Adipocyte (in vitro differentiated cells): ENCODE results near the gene TENT5C.

Experiments used
- DNase-seq: peaks from one replicate; pipeline ENCODE4 v3.0.0-alpha.2; 2015; ENCODE audit warnings: low read depth
- H3K27me3 ChIP-seq: replicated peaks from 2 replicates; pipeline ENCODE4 v1.7.0; 2013; ENCODE audit warnings: mild to moderate bottlenecking, low read length, moderate library complexity; ENCODE audit not compliant: control insufficient read depth, insufficient read depth
- H3K36me3 ChIP-seq: 2 replicates; pipeline ENCODE4 v1.7.0; 2013; ENCODE audit warnings: low read length, mild to moderate bottlenecking, moderate library complexity; ENCODE audit not compliant: control insufficient read depth, insufficient read depth, severe bottlenecking
- H3K4me1 ChIP-seq: 2 replicates; pipeline ENCODE4 v1.7.0; 2013; ENCODE audit warnings: mild to moderate bottlenecking, low read length, moderate library complexity; ENCODE audit not compliant: control insufficient read depth, insufficient read depth
- H3K4me3 ChIP-seq: 2 replicates; pipeline ENCODE4 v1.7.0; 2013; ENCODE audit warnings: mild to moderate bottlenecking, low read length, moderate library complexity
- H3K9ac ChIP-seq: 2 replicates; pipeline ENCODE4 v1.7.0; 2013; ENCODE audit warnings: mild to moderate bottlenecking, low read length, moderate library complexity
- H3K9me3 ChIP-seq: 2 replicates; pipeline ENCODE4 v1.7.0; 2013; ENCODE audit warnings: mild to moderate bottlenecking, low read length, moderate library complexity; ENCODE audit not compliant: control insufficient read depth

The TENT5C gene

DNA sequence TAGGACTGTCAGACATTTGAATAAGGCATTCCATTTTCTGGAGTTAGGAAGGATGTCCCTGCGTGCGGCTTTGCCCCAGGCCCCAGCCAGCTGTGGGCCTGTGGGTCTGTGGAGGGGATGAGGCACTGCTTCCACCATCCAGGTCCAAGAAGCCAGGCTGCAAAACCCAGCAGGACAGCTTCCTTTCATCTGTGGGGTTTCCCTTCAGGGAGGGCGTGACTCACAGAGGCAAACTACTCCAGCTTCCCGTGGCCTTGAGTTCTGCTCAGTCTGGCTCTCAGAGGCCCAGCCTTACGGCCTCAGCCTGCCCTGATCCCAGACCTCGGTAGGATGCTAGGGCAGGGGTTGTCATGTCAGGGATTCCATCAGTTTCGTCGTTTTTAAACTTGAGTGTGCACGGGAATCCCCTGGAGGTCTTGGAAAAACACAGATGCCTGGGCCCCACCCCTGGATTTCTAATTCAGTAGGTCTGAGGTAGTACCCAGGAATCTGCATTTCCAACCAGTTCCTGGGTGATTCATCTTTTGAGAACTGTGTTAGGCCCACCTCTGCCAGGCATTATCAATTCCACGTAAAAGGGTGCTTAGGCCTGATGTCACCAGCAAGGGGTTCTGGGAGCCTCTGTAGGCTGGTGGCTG lies 32.3 kb upstream of the TENT5C start:
- no peak for DNase-seq
- H3K27me3 ChIP-seq = peaks cover 5% of the 10 kb centered on the region
- H3K9ac ChIP-seq = no peak overlapping the region
- peaks cover 4% of the 10 kb centered on the region for H3K4me1 ChIP-seq
- H3K9me3 ChIP-seq = no peaks in the 10 kb centered on the region
- no peak overlapping the region for H3K4me3 ChIP-seq
- H3K36me3 ChIP-seq = no peaks in the 10 kb centered on the region

DNA sequence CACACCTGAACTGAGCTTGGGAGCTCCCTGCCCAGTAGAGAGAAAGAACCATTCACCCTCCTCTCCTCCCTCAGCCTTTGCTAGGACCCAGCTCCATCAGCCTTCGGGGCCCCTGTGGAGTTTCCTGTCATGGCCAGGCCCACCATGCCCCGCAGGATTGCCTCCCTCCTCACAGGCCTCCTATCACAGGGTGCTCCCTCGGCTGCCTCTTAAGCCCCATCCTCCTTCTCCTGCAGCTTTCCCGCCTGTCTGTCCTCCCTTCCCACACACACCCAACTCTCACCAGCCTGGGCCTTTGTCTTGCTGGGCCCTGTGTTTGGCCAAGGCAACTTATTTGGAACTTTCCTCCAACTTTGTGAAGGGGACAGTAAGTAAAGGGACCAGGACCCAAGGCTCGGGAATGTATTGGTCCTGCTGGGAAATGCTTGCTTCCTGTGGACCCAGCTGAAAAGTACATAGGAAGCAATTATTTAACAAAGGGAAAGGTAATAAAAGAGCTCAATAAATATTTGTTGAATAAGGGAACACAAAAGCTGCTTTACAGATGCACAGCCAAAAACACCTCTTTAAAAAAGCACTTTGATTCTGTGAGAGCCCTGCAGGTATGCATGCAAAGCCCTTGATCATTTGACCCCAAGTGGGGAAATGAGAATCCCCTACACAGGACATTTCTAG lies 31.6 kb upstream of the TENT5C start:
- no peaks in the 10 kb centered on the region for H3K9me3 ChIP-seq
- H3K4me1 ChIP-seq = peaks cover 4% of the 10 kb centered on the region
- H3K9ac ChIP-seq = no peak overlapping the region
- no peak overlapping the region for H3K4me3 ChIP-seq
- no peaks in the 10 kb centered on the region for H3K36me3 ChIP-seq
- DNase-seq = no peak
- H3K27me3 ChIP-seq = peaks cover 5% of the 10 kb centered on the region

DNA sequence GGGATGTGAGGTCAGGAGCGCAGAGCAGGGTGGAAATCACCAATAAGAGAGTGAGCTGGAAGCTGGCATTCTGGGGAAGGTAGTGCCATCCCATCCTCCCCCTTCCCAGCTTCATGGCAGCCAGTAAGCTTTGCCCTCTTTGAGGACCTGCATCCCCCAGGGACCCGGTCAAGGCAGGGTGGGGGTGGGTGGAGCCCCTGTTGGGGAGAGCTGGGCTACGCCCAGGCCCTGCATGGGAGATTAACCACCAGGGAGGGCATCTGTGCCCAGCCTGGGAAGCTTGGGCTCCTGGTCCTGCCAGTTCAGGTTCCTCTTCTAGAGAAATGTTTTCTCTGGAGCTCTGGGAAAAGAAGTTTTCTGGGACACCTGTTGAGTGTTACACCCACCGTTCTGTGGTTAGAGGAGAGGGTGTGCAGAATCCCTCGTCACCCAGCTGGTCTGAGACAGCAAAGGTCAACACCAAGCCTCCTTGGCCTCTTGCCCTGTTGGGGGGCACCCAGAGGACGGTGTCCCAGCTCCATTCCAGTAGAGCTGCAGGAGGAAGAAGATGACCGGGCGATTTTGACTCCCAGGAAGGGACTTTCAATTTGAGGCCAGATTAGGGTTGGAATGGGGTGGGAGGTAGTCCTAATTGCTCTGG lies 30.1 kb upstream of the TENT5C start:
- Histone ChIP-seq H3K9ac (no peak overlapping the region), H3K27me3 (peaks cover 5% of the 10 kb centered on the region), H3K4me3 (no peak overlapping the region), H3K4me1 (no peaks in the 10 kb centered on the region), H3K36me3 (no peaks in the 10 kb centered on the region), H3K9me3 (no peaks in the 10 kb centered on the region)
- DNase-seq = no peak

DNA sequence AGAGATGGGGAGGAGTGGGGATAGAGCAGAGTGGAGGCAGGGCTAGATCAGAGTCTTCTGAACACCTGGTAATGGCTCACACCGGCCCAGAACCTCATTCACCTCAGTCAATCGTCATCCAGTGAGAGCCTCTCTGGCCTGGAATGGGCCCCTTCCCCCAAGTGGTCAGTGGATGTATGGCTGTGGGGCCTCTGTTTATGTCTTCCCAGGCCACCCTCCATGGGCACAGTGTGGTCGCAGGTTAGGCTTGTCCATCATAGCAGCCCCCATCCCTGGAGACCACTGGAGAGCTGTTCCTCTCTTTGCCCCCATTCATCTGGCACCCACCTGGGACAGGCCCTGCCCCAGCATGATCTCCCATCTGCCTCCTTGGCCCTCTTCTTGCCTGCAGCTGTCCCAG lies 29.6 kb upstream of the TENT5C start:
- no peak overlapping the region for H3K4me3 ChIP-seq
- no peaks in the 10 kb centered on the region for H3K9me3 ChIP-seq
- H3K4me1 ChIP-seq = no peaks in the 10 kb centered on the region
- no peaks in the 10 kb centered on the region for H3K36me3 ChIP-seq
- H3K27me3 ChIP-seq = peaks cover 9% of the 10 kb centered on the region
- no peak overlapping the region for H3K9ac ChIP-seq
- DNase-seq = no peak

DNA sequence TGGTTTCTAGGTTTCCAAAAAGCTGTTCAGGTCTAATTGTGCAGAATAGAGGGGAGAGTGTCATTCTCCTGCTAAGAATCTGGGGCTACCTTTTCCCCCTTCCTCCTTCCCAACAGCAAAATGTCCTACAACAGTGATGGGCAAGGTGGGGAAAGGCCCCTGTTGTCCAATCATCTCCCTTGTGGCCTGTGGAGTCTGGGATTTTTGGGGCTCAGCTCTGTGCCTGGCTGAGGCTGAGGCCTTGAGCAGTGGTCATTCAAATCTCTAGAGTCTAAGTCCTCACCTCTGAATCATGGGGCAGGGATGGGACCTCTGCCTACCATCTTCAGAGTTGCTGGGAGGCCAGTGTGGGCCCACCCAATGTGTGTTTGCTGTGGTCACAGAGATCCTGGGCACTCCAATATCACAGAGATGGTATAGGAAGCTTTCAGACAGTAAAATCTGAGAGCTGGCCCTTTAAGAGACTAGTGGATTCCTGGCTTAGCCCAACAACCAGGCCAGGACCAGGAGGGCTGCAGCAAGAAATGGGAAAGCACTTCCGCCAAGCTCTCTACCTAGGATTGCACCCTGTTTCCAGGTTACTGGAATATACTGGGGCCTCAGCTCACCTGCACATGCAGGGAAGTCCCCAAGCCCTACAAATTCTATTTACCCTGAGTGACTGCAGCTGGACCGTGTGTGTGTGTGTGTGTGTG lies 28.5 kb upstream of the TENT5C start:
- Histone ChIP-seq H3K4me3 (no peak overlapping the region), H3K9ac (no peak overlapping the region), H3K4me1 (no peaks in the 10 kb centered on the region), H3K9me3 (no peaks in the 10 kb centered on the region), H3K27me3 (peaks cover 8% of the 10 kb centered on the region), H3K36me3 (no peaks in the 10 kb centered on the region)
- no peak for DNase-seq

DNA sequence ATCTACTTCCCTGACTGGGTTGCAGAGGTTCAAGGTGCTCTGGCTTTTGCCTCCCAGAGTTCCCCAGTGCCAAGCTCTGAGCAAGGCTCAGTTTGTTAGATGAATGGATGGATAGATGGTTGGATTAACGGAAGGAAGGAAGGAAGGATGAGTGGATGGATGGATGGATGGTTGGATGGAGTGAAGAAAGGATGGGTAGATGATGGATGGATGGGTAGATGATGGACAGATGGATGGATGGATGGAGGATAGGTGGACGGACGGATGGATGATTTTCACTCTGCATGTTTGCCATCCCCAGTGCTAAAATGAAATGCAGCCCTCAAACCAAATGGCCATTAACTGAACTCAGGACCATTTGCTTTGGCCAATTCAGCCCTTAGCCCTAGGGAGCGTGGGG lies 27.4 kb upstream of the TENT5C start:
- no peaks in the 10 kb centered on the region for H3K9me3 ChIP-seq
- H3K4me3 ChIP-seq = no peak overlapping the region
- no peak for DNase-seq

DNA sequence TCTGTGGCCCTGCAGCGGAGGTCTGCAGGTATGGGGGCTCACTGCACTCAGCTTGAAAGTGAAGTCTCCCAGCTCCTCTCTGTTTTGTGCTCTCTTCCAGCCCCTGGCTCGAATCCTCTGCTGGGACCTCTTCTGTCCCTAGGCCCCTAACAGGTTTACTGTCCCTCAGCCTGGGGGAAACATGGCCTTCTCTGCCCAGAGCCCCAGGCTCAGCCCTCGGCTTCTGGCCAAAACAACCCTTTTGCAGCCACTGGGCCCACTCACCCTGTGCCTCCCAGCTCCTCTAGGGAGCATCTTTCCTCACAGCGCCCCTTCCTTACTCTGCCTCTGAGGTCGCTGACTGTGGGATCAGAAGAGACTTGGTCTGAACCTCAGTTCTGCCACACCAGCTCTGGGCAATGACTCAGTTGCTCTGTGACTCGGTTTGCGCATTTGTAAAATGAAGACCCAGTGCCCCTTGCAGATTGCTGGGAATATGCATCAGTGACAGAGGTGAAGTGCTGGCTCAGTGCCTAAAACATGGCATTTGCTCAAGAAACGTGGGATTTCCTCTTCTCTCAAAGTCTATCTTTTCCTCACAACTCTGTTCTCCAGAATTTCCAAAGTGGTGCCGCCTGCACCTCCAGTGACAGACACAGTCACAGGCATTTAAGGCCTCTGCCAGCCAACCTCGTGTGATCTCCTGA lies 26.5 kb upstream of the TENT5C start:
- Histone ChIP-seq H3K9ac (no peak overlapping the region), H3K4me3 (no peak overlapping the region), H3K9me3 (no peaks in the 10 kb centered on the region), H3K36me3 (no peaks in the 10 kb centered on the region), H3K27me3 (peaks cover 8% of the 10 kb centered on the region), H3K4me1 (no peaks in the 10 kb centered on the region)
- no peak for DNase-seq

More for the DNA sequence above, 27.4 kb upstream of the TENT5C start:
- no peaks in the 10 kb centered on the region for H3K36me3 ChIP-seq
- H3K27me3 ChIP-seq = peaks cover 8% of the 10 kb centered on the region
- no peaks in the 10 kb centered on the region for H3K4me1 ChIP-seq
- no peak overlapping the region for H3K9ac ChIP-seq

GRCh38 chr1:117580436-117580835 lies 25.4 kb upstream of the TENT5C start:
- DNase-seq = no peak
- Histone ChIP-seq H3K4me3 (no peak overlapping the region), H3K36me3 (no peaks in the 10 kb centered on the region), H3K4me1 (no peaks in the 10 kb centered on the region), H3K9ac (no peak overlapping the region), H3K9me3 (no peaks in the 10 kb centered on the region), H3K27me3 (peaks cover 8% of the 10 kb centered on the region)

DNA sequence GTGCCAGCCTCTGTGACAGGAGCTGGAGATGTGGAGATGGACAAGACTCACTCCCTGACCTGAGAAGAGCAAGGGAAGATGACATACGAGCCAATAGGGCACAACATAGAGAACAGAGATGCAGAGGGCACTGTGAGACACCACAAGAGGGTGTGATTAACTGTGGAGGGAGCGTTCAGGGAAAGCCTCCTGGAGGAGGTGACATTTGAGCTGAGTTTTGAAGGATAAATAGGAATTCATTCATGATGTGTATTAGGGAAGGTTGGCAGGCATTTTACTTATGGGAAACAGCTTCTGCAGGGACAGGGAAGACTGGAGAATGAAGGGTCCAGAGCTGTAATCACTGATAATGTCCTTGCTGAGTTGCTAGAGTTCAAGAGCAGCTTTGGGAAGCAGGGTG lies 25.0 kb upstream of the TENT5C start:
- DNase-seq = no peak
- Histone ChIP-seq H3K4me1 (no peaks in the 10 kb centered on the region), H3K27me3 (peaks cover 8% of the 10 kb centered on the region), H3K9ac (no peak overlapping the region), H3K36me3 (no peaks in the 10 kb centered on the region), H3K9me3 (no peaks in the 10 kb centered on the region), H3K4me3 (no peak overlapping the region)

- H3K27me3 ChIP-seq = peaks cover 10% of the 10 kb centered on the region
- H3K36me3 ChIP-seq = no peaks in the 10 kb centered on the region
- no peak for DNase-seq
- no peak overlapping the region for H3K9ac ChIP-seq
- H3K4me1 ChIP-seq = no peaks in the 10 kb centered on the region
- H3K4me3 ChIP-seq = no peak overlapping the region
- no peaks in the 10 kb centered on the region for H3K9me3 ChIP-seq
Measured at GRCh38 chr1:117581391-117581943, 24.4 kb upstream of the TENT5C start.
